ENCODE data around the gene ROS1. TPM values are rescaled to one million over a fixed set of nuclear protein-coding genes. Genes with fewer than 3 reads are reported as not detected.

ROS1 gene
- total and polyA plus RNA-seq, 2 donors (not counting 1 experiment from before 2014, with no cell fraction given): under 0.01 to 0.01 TPM

GRCh38 chr6:117411474-117411873 lies 14.3 kb downstream of the ROS1 start:
- TF ChIP-seq EZH2 (IDR thresholded peaks at IDR 0.05; ENCODE audit: low read length, missing control alignments) (no peak), CTCF (conservative IDR thresholded peaks at IDR 0.05 in 1 of 2, IDR thresholded peaks at IDR 0.05 in 1 of 2; ENCODE audit: low read depth in 1 of 2, low read length in 2 of 2) (no peak)
- no peaks in the 10 kb centered on the region for H4K20me1 ChIP-seq (ENCODE audit: control insufficient read depth, extremely low read depth, insufficient read depth, low read length)
- H3K9ac ChIP-seq (ENCODE audit: insufficient read depth, low read length): no peak overlapping the region
- H3K4me2 ChIP-seq (ENCODE audit: extremely low read depth, insufficient read depth, low read length): no peak overlapping the region
- H3K9me3 ChIP-seq (ENCODE audit: control insufficient read depth, insufficient read depth, low read depth, low read length): no peaks in the 10 kb centered on the region
- H3K36me3 ChIP-seq (ENCODE audit: control insufficient read depth, insufficient read depth, low read length): no peaks in the 10 kb centered on the region
- H3K27ac ChIP-seq (ENCODE audit: insufficient read depth, low read length): no peak overlapping the region
- H3K4me1 ChIP-seq (ENCODE audit: control insufficient read depth, extremely low read depth, insufficient read depth, low read length): no peaks in the 10 kb centered on the region
- H3K79me2 ChIP-seq (ENCODE audit: control insufficient read depth, insufficient read depth, low read length): no peaks in the 10 kb centered on the region
- H3K4me3 ChIP-seq (replicated peaks in 1 of 4; ENCODE audit: control extremely low read depth in 1 of 4, insufficient read depth in 1 of 4, low read depth in 3 of 4, low read length in 4 of 4): no peak overlapping the region
- no peaks in the 10 kb centered on the region for H3K27me3 ChIP-seq (ENCODE audit: control insufficient read depth, insufficient read depth, low read length)
- no peak overlapping the region for H2AFZ ChIP-seq (ENCODE audit: low read length)
- no peak for DNase-seq (ENCODE audit: low read depth in 2 of 2)

GRCh38 chr6:117409863-117410262 lies 15.9 kb downstream of the ROS1 start:
- Histone ChIP-seq H3K27me3 (ENCODE audit: control insufficient read depth, insufficient read depth, low read length) (no peaks in the 10 kb centered on the region), H3K79me2 (ENCODE audit: control insufficient read depth, insufficient read depth, low read length) (no peaks in the 10 kb centered on the region), H3K9ac (ENCODE audit: insufficient read depth, low read length) (no peak overlapping the region), H3K4me3 (replicated peaks in 1 of 4; ENCODE audit: control extremely low read depth in 1 of 4, insufficient read depth in 1 of 4, low read depth in 3 of 4, low read length in 4 of 4) (no peak overlapping the region), H3K36me3 (ENCODE audit: control insufficient read depth, insufficient read depth, low read length) (no peaks in the 10 kb centered on the region), H4K20me1 (ENCODE audit: control insufficient read depth, extremely low read depth, insufficient read depth, low read length) (no peaks in the 10 kb centered on the region), H3K4me2 (ENCODE audit: extremely low read depth, insufficient read depth, low read length) (no peak overlapping the region), H3K27ac (ENCODE audit: insufficient read depth, low read length) (no peak overlapping the region), H2AFZ (ENCODE audit: low read length) (no peak overlapping the region), H3K4me1 (ENCODE audit: control insufficient read depth, extremely low read depth, insufficient read depth, low read length) (no peaks in the 10 kb centered on the region), H3K9me3 (ENCODE audit: control insufficient read depth, insufficient read depth, low read depth, low read length) (no peaks in the 10 kb centered on the region)
- TF ChIP-seq EZH2 (IDR thresholded peaks at IDR 0.05; ENCODE audit: low read length, missing control alignments) (no peak), CTCF (conservative IDR thresholded peaks at IDR 0.05 in 1 of 2, IDR thresholded peaks at IDR 0.05 in 1 of 2; ENCODE audit: low read depth in 1 of 2, low read length in 2 of 2) (no peak)
- DNase-seq (ENCODE audit: low read depth in 2 of 2): no peak

- Histone ChIP-seq H3K27me3 (ENCODE audit: control insufficient read depth, insufficient read depth, low read length) (no peaks in the 10 kb centered on the region), H3K4me3 (replicated peaks in 1 of 4; ENCODE audit: control extremely low read depth in 1 of 4, insufficient read depth in 1 of 4, low read depth in 3 of 4, low read length in 4 of 4) (no peak overlapping the region), H3K9ac (ENCODE audit: insufficient read depth, low read length) (no peak overlapping the region), H3K27ac (ENCODE audit: insufficient read depth, low read length) (no peak overlapping the region), H2AFZ (ENCODE audit: low read length) (no peak overlapping the region), H3K9me3 (ENCODE audit: control insufficient read depth, insufficient read depth, low read depth, low read length) (no peaks in the 10 kb centered on the region), H3K4me2 (ENCODE audit: extremely low read depth, insufficient read depth, low read length) (no peak overlapping the region), H3K79me2 (ENCODE audit: control insufficient read depth, insufficient read depth, low read length) (no peaks in the 10 kb centered on the region), H4K20me1 (ENCODE audit: control insufficient read depth, extremely low read depth, insufficient read depth, low read length) (no peaks in the 10 kb centered on the region), H3K36me3 (ENCODE audit: control insufficient read depth, insufficient read depth, low read length) (no peaks in the 10 kb centered on the region), H3K4me1 (ENCODE audit: control insufficient read depth, extremely low read depth, insufficient read depth, low read length) (no peaks in the 10 kb centered on the region)
- no peak for DNase-seq (ENCODE audit: low read depth in 2 of 2)
- TF ChIP-seq CTCF (conservative IDR thresholded peaks at IDR 0.05 in 1 of 2, IDR thresholded peaks at IDR 0.05 in 1 of 2; ENCODE audit: low read depth in 1 of 2, low read length in 2 of 2): no peak
- no peak for TF ChIP-seq EZH2 (IDR thresholded peaks at IDR 0.05; ENCODE audit: low read length, missing control alignments)
Measured at GRCh38 chr6:117409420-117409819, 16.3 kb downstream of the ROS1 start.
